Measurements from ENCODE around the gene NADSYN1. TPM values are rescaled to one million over a fixed set of nuclear protein-coding genes. Genes with fewer than 3 reads are reported as not detected.

Gene NADSYN1
- polyA plus RNA-seq, 1 donor from 2014 or later: 66.9 TPM

DNA sequence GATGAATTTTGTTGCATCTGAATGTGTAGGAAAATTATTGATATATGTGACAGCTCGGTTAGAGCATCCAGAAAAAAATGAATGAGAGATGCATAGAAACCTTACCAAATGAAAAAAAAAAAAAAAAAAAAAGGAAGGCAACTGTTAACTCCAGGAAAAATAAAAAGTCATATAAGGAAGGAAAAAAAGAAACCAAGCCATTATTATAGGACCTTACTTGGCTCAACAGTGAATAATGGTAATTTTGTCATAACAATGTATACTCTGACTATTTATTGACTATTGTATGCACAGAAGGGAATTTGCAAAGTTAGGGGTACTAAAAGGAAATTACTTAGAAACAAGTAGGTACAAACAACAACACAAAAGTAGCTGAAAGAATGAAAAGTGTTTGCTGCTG lies 6.9 kb upstream of the NADSYN1 start:
- Histone ChIP-seq H4K20me1 (ENCODE audit: insufficient read depth) (no peaks in the 10 kb centered on the region), H3K27me3 (ENCODE audit: insufficient read depth, low read depth, low read length) (no peaks in the 10 kb centered on the region), H3K9me2 (ENCODE audit: insufficient read depth, low read length) (no peaks in the 10 kb centered on the region), H3K27ac (ENCODE audit: low read length) (no peak overlapping the region), H3K9me3 (ENCODE audit: low read length) (no peaks in the 10 kb centered on the region), H3K9ac (ENCODE audit: low read length) (no peak overlapping the region), H3K36me3 (ENCODE audit: insufficient read depth, low read length) (peaks cover 7% of the 10 kb centered on the region), H3K79me2 (replicated peaks; ENCODE audit: insufficient read depth, low read length) (peaks cover 43% of the 10 kb centered on the region), H3K4me3 (ENCODE audit: low read length) (peak overlapping the region; percentile 71), H2AFZ (ENCODE audit: low read depth, low read length) (no peak overlapping the region), H3F3A (ENCODE audit: insufficient read depth, low read length, poor library complexity, severe bottlenecking) (no peaks in the 10 kb centered on the region), H3K4me2 (ENCODE audit: low read length) (no peak overlapping the region)
- no peak for TF ChIP-seq SMC3 (conservative IDR thresholded peaks at IDR 0.05; ENCODE audit: poor library complexity)

DNA sequence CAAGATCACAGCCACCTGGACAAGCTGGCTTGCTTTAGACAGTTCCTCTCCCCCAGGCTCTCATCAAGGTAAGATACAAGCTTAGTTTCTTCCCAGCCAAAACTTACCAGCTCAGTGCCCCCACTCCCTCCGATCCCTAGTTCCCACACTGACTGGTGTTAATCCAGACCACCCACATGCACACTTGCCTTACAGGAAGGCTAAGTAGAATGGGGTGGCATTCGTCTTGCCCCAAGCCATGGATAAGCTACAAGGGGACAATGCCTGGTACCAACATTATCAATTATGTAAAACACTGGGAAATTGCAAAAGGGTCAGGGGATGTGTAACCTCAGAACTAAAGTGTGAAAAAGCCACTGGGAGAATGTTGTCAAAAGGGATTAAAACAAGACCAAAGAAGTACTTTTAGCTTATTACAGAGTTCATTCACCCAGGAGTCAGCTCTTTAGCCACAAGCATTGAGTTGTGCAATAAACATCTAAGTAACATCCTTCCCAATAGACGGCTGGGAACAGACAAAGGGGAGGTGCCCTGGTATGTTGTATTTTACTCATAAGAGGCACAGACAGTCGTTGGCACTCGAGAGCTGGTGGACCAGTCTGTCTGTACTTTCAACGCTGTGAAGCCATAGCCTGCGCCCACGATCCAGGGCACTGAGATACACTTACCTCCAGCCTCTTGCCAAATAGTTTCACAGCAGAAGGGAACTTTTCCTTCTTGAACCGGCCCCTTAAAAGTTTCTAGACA lies 5.9 kb upstream of the NADSYN1 start:
- no peak overlapping the region for H2AFZ ChIP-seq (ENCODE audit: low read depth, low read length)
- H3K27ac ChIP-seq (ENCODE audit: low read length): peak overlapping the region; percentile 69
- H3K36me3 ChIP-seq (ENCODE audit: insufficient read depth, low read length): peaks cover 7% of the 10 kb centered on the region
- peaks cover 3% of the 10 kb centered on the region for H3F3A ChIP-seq (ENCODE audit: insufficient read depth, low read length, poor library complexity, severe bottlenecking)
- no peaks in the 10 kb centered on the region for H3K9me2 ChIP-seq (ENCODE audit: insufficient read depth, low read length)
- peaks cover 43% of the 10 kb centered on the region for H3K79me2 ChIP-seq (replicated peaks; ENCODE audit: insufficient read depth, low read length)
- H4K20me1 ChIP-seq (ENCODE audit: insufficient read depth): no peaks in the 10 kb centered on the region
- H3K9me3 ChIP-seq (ENCODE audit: low read length): no peaks in the 10 kb centered on the region
- peak overlapping the region; percentile 80 for H3K9ac ChIP-seq (ENCODE audit: low read length)
- H3K4me2 ChIP-seq (ENCODE audit: low read length): peak overlapping the region; percentile 85
- peak overlapping the region; percentile 71 for H3K4me3 ChIP-seq (ENCODE audit: low read length)
- no peak for TF ChIP-seq POLR2AphosphoS5 (IDR thresholded peaks at IDR 0.05)
- no peak for TF ChIP-seq SMC3 (conservative IDR thresholded peaks at IDR 0.05; ENCODE audit: poor library complexity)
- TF ChIP-seq, protein P1, sequence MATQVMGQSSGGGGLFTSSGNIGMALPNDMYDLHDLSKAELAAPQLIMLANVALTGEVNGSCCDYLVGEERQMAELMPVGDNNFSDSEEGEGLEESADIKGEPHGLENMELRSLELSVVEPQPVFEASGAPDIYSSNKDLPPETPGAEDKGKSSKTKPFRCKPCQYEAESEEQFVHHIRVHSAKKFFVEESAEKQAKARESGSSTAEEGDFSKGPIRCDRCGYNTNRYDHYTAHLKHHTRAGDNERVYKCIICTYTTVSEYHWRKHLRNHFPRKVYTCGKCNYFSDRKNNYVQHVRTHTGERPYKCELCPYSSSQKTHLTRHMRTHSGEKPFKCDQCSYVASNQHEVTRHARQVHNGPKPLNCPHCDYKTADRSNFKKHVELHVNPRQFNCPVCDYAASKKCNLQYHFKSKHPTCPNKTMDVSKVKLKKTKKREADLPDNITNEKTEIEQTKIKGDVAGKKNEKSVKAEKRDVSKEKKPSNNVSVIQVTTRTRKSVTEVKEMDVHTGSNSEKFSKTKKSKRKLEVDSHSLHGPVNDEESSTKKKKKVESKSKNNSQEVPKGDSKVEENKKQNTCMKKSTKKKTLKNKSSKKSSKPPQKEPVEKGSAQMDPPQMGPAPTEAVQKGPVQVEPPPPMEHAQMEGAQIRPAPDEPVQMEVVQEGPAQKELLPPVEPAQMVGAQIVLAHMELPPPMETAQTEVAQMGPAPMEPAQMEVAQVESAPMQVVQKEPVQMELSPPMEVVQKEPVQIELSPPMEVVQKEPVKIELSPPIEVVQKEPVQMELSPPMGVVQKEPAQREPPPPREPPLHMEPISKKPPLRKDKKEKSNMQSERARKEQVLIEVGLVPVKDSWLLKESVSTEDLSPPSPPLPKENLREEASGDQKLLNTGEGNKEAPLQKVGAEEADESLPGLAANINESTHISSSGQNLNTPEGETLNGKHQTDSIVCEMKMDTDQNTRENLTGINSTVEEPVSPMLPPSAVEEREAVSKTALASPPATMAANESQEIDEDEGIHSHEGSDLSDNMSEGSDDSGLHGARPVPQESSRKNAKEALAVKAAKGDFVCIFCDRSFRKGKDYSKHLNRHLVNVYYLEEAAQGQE (IDR thresholded peaks at IDR 0.05; ENCODE audit: borderline replicate concordance): no peak
- TF ChIP-seq, protein P2, sequence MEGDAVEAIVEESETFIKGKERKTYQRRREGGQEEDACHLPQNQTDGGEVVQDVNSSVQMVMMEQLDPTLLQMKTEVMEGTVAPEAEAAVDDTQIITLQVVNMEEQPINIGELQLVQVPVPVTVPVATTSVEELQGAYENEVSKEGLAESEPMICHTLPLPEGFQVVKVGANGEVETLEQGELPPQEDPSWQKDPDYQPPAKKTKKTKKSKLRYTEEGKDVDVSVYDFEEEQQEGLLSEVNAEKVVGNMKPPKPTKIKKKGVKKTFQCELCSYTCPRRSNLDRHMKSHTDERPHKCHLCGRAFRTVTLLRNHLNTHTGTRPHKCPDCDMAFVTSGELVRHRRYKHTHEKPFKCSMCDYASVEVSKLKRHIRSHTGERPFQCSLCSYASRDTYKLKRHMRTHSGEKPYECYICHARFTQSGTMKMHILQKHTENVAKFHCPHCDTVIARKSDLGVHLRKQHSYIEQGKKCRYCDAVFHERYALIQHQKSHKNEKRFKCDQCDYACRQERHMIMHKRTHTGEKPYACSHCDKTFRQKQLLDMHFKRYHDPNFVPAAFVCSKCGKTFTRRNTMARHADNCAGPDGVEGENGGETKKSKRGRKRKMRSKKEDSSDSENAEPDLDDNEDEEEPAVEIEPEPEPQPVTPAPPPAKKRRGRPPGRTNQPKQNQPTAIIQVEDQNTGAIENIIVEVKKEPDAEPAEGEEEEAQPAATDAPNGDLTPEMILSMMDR (IDR thresholded peaks at IDR 0.05; ENCODE audit: poor library complexity, severe bottlenecking): no peak
- no peak for TF ChIP-seq TAF1 (IDR thresholded peaks at IDR 0.05; ENCODE audit: low read depth)
- H3K27me3 ChIP-seq (ENCODE audit: insufficient read depth, low read depth, low read length): no peaks in the 10 kb centered on the region

DNA sequence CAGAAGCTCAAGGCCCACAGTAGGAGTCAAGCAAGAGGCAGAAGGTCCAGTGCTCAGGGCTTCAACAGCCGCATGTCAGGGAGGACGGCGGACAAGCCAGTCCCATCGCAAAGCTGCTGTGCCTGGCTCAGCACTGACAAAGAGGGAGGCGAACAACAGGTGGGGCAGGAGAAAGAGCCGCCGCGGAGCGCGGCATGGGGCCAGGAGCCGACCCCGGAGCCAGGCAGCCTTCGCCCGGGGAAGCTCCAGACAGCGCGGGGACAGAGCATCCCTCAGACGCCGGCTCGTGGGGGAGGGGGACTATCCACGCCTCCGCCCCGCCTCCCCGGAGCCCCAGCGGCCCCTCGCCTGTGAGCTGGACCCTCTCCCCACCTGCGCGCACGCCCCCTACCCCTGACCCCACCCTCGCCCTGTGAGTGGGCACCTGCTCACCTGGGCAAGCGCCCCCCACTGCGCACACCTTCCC lies 5.2 kb upstream of the NADSYN1 start:
- H3K4me3 ChIP-seq (ENCODE audit: low read length): peak overlapping the region; percentile 71
- H3K9me2 ChIP-seq (ENCODE audit: insufficient read depth, low read length): no peaks in the 10 kb centered on the region
- H3K36me3 ChIP-seq (ENCODE audit: insufficient read depth, low read length): peaks cover 7% of the 10 kb centered on the region
- H3K27me3 ChIP-seq (ENCODE audit: insufficient read depth, low read depth, low read length): no peaks in the 10 kb centered on the region
- no peaks in the 10 kb centered on the region for H4K20me1 ChIP-seq (ENCODE audit: insufficient read depth)
- H3K4me2 ChIP-seq (ENCODE audit: low read length): peak overlapping the region; percentile 85
- no peaks in the 10 kb centered on the region for H3K9me3 ChIP-seq (ENCODE audit: low read length)
- H3K9ac ChIP-seq (ENCODE audit: low read length): peak overlapping the region; percentile 80
- H3K79me2 ChIP-seq (replicated peaks; ENCODE audit: insufficient read depth, low read length): peaks cover 43% of the 10 kb centered on the region
- peak overlapping the region; percentile 69 for H3K27ac ChIP-seq (ENCODE audit: low read length)
- H3F3A ChIP-seq (ENCODE audit: insufficient read depth, low read length, poor library complexity, severe bottlenecking): peaks cover 3% of the 10 kb centered on the region
- H2AFZ ChIP-seq (ENCODE audit: low read depth, low read length): peak overlapping the region; percentile 67
- TF ChIP-seq SMC3 (conservative IDR thresholded peaks at IDR 0.05; ENCODE audit: poor library complexity): peak; percentile 16
- no peak for TF ChIP-seq RAD21 (conservative IDR thresholded peaks at IDR 0.05)
